GM18907 (cell line): ENCODE measurements around the gene TSPAN1.
A peak's percentile ranks its signal among the peaks of the same experiment; 100 is the strongest.

ENCODE experiments used
- ATAC-seq: cut with Tn5 transposase; IDR thresholded peaks from one replicate; pipeline ENCODE4 v1.9.1; 2021; ENCODE audit warnings: mild to moderate bottlenecking, moderate library complexity; ENCODE audit not compliant: unreplicated experiment

TSPAN1 gene

DNA sequence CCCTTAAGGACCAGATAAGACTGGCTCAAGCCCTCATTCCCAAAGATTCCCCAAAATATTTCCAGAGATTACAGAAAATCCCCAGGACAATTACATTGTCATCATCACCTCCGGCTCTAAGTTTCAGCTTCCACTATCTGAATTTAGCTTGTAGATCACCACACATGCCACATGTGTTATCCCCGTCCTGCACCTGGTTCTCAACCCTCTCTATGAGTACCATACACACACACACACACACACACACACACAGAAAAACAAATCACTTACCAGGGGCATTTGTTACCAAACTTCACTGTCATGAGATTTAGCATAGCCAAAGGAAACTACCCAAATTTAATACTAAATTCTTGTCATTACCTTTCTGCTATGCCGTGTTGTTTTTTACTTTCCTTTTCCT lies 15.4 kb upstream of the TSPAN1 start:
- no peak for ATAC-seq

DNA sequence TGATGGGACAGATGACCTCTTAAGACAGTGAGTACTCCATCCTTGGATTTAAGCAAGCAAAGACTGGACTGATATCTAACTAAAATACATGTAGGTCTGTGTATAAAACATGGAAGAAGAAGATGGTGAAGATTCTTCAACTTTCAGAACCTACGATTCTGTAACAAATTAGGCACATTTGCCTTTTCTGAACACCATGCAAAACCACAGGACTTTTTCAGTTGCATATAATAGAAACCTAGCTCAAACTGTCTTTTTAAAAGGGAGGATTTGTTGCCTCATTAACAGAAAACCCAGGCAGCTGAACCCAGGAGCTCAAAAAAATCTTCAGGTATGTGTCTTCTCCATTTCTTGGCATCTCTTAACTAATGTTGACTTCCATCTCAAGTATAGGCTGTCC lies 14.7 kb upstream of the TSPAN1 start:
- no peak for ATAC-seq

DNA sequence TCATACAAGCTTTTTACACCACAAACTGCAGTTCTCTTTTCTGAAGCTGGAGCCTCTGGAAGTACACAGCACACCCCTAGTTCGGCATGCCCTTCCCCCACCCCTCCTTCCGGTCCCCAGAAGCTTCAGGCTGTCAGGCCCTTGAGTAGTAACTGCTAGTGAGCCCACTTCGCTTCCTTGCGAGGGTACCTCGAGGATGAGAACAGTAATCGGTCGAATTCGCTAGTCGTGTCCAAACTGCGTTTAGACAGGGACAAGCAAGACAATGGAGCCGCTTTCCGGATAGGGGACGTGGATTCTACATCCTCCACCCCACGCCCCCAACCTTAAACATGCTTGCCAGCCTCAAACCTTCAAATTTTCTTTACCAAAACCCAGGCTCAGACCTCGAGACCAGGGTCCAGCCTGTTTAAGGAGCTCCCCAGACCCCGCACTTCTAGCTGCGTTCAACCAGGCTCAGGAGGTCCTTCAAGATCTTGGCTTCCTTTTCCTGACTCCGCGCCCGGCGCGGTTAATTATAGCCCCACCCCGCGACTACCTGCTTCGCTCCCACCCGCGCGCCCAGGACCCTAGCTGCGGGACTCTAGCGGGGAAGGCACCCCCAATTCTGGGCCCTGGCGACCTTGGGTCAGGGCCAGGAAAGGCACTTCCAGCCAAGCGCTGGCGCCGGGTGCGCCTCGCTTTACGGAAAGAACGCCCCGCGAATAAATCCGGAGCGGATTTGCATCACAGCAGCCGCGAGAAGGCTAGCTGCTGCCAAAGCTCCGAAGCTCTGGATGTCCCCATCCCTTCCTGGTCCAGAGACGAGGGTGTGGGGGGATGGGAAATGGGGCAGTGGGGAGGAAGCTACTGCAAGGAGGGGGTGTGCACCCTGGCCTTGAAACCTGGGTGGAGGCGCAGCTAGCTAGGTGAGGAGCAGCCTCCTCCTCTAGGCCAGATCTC lies 8.1 kb upstream of the TSPAN1 start:
- ATAC-seq: peak; percentile 55

DNA sequence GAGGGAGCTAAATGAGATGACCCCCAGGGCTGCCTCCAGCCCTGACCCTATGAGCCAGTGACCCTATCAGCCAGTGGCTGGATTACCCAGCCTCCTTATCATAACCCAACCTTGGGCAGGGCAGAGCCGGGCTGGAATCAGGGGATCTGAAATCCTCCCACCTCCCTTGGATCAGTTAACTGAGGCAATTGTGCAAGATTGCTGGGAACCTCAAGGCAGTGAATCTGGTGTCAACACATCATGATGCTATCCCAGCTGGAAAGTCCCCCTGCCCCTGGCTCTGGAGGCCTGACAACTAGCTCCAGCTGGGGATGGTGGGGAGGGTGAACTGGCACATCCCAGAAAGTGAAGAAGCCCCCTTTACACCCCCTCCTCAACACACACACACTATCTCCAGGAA lies 6.4 kb upstream of the TSPAN1 start:
- ATAC-seq: no peak

DNA sequence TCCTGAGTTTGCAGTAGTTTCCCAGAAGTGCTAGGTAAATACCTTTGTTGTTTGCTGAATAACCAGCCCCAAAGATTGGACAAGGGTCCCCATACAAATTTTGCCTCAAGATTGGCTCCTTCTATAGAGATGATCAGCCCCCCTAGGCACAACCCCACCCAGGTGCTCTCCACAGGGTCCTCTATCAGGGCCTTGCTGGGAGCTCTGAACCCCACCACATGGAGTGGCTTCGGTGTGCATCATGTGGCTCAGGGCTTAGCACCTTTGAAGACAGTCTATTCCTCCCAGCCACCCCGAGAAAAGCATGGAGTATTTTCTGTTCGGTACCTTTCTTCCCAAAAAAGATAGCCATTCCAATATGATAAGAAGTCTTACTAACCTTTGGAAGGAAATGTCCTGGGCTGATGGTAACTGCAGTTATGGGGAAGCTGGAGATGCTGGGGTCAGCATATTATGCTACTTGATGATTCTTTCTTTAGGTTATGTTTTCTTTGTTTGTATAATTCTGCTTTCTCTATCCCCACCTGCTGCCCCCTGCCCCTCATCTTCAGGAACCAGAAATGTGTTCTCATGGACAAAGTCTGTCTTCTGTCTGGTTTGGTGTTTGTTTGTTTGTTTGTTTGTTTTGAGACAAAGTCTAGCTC lies 5.0 kb upstream of the TSPAN1 start:
- no peak for ATAC-seq

- no peak for ATAC-seq
These were observed 3.5 kb upstream of the TSPAN1 start for GRCh38 chr1:46171351-46171750.

DNA sequence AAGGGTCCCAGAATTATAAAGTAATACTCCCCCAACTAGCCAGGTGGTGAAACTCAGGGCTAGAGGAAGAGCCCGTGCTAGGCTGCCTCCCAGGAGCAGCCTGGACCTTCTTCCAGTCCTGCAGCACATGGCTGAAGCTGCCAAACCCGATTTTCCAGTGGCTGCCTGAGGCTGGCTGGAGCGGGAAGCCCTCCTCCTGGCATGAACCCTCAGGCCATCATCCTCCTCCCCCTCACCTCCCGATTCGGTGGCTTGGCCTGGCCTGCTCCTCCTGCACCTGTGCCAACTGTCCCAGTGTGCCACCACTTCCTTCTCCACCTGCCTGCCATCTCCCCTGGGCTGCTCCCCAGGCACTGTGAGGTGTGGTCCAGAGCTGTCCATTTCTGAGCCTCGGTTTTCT lies 3.0 kb upstream of the TSPAN1 start:
- ATAC-seq: no peak

- no peak for ATAC-seq
These were observed 2.6 kb upstream of the TSPAN1 start for GRCh38 chr1:46172321-46172720.

DNA sequence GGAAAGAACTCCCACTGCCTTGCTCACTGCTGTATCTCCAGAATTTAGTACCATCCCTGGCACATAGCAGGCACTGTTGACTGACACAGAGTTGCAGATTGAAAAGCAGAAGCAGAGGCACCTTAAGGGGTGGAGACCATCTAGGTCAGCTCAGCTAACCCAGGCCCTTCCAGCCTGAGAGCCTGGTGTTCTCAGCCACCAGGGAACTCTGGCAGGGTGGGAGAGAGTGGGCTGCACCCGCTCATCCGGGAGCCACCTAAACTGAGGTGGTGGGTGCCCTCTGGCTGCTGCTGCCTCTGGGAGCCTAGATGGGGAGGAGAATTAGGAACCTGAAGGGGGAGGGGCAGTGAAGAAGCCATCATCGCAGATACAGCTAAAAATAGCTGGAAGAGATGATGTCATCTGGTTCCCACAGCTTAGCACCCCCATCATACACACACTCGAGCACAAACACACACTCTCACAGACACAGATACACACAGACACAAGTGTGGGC lies 1.5 kb upstream of the TSPAN1 start:
- no peak for ATAC-seq

DNA sequence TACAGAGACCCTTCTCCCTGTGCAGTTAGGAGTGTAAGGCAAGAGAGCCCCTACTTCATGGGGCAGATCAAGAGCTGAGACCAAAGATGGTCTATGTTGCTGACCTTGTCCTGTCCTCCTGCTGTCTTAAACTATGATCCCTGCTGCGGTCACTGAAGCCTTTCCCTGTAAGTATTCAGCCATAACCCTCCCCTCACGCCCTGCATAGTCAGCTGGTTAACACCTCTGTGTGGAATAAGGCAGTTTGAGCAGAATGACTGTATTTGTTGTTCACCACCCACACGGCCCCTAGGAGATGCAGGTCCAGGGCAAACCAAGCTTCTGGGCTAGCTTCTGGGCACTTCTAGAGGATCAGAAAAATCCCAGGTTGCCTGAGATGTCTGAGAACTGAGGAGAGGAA lies 356 bp downstream of the TSPAN1 start:
- ATAC-seq: no peak

DNA sequence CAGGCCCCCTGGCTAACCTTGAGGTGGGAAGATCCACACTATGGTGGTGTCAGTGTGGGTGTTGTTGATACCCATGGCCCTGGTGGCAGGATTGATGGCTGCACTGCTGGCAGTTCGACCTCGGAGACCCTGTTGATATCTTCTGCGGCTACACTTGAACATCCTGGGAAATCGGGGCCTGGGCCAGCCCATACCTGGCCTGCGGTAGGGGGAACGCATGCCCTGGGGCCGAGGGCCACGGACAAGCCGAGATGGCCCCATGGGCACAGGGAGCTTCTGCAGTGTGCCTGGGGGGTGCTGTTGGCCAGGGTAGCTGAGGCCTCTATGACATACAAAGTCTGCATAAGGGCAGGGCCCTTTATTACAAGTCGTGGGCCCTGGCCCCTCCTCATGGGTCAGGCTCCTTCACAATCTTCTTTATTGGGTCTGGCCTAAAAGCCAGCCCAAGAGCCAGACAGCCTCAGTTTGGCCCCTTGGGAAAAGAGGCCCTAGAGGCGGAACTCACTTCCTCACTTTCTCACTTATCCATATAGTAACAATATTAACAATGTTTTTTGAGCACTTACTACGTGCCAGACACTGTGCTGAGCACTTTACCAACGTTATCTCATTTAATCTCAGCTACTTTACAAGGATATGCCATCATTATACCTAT lies 1.5 kb downstream of the TSPAN1 start, which contains the start of gene P3R3URF:
TSS of gene P3R3URF (minus strand) at position 278 of the 655 bp plus-strand sequence. CDS start at position 261, 17 bp downstream.
- no peak for ATAC-seq

DNA sequence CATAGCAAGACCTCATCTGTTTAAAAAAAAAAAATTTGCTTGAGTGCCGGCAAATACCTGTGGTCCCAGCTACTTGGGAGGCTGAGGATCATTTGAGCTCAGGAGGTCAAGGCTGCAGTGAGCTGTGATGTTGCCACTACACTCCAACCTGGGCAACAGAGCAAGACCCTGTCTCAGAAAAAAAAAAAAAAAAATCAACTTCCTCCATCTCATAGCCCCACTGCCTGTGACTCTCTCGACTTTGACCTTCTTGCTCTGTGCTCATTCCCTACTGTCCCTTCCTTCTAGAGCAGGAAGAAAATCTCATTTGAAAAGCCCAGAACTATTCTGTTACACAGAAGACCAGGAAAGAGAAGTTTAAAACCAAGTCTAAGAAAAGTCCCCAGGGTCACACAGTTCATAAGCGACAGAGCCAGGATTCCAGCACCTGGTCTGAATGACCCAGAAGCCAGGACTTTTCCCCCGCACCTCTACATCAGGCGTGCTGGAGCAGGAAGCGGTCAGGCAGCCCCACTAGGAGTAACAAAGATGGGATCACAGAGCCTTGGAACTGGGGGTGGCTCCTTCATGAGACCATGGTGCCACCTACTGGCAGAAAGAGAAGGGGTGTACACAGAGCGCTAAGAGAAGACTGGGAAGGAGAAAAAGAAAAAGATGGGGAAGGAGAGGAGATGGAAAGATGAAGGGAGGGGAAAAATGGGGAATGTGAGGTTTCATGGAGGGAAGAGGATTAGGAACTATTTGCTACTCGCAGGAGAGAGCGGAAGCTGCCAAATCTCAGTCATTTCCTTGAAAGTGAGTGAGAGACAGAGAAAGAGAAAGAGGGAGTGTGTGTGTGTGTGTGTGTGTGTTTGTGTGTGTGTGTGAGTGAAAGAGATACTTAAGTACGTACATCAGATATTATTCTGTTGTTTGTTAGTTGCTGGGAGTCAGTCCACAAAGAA lies 4.5 kb downstream of the TSPAN1 start:
- no peak for ATAC-seq

DNA sequence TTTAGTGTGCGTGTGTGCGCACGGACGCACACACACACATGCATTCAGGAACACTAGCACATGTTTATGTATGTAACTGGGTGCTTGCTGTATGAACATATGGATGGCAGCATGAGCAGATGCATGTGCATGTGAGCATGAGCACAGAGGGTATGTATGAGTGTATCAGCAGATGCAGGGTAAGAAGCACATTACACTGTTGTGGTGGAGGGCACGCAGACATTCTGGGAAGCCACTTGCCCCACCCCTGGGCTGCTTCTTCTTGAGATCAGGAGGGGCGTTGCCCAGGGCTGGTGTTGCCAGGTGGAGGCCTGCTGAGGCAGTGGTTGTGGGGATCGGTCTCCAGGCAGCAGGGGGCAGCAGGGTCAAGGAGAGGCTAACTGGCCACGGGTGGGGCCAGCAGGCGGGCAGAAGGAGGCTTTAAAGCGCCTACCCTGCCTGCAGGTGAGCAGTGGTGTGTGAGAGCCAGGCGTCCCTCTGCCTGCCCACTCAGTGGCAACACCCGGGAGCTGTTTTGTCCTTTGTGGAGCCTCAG lies 5.3 kb downstream of the TSPAN1 start:
- ATAC-seq: no peak

DNA sequence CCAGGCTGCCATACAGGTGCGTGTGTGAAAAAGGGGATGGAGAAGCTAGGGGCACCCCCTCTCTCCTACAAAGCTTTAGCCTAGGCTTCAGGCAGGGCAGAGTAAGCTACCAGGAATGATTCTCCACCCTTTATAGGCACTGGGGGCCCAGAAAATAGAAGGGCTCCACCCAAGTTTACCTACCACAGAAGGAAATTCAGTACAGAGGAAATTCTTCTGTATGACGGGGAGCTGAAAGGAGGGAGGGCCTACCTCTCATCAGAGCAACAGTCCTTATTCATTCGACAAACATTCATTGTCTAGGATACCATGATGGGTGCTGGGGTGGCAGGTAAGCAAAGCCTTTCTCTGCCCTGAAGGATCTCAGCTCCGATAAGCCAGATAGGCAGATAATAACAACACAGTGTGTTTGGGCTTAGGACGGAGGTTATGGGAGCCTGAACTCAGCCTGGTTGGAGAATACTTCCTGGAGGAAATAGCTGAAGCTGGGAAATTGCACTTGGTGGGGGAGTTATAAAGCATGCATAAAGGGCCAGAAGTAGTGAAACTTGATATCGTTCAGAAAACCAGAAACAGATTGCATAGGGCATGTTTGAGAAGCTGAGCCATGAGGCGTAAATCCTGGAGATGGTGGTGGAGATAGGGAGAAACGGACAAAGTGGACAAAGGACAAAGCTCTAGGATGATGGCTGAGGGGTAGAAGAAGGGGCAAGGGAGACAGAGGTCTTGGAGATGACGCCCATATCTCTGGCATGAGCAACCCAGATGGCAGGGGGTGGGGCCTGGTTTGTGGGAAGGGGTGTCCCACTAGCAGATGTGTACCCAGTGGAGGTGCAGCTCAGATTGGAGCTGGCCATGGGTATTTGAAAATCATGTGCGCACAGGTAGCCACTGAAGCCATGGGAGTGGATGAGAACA lies 6.7 kb downstream of the TSPAN1 start:
- ATAC-seq: no peak

DNA sequence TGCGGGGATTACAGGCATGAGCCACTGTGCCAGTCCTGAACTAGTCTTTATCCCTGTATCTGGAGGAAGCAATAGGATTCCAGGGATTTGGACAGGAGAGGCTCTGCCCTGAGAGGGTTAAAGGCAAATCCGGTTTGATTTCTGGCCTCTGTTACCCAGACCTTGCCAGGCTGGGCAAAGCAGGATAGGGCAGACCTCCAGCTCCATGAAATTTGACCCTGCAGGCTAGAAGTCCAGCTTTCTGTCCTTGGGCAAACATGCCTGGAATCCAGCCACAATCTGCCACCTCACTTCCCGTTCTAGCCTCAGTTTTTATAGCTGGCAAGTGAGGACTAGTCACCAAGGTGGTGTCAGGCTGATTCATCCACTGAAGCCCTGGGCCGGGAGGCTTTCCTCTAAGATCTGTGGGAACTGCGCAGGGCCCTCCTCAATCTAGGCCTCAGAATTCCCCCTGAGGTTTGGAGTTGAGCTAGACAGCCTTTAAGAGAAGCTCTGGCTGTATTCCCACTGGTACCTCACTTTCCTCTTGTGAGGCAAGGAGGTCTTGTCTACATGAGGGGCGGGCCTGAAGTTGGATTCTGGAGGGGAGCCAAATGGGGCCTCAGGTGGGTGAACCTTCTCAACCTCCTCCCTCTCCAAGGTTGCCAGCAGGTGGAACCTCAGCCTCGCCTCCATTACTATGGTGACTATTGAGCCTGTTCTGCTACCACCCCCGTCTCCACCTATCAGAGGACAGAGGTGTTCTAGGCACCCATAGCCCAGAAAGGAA lies 8.4 kb downstream of the TSPAN1 start:
- ATAC-seq: no peak

GRCh38 chr1:46183926-46184557 lies 9.2 kb downstream of the TSPAN1 start:
- ATAC-seq: no peak

GRCh38 chr1:46184920-46185658 lies 10.2 kb downstream of the TSPAN1 start:
- ATAC-seq: no peak
